HCT116 (cell line): ENCODE measurements around the gene GNB1L. TPM values are rescaled to one million over a fixed set of nuclear protein-coding genes. Genes with fewer than 3 reads are reported as not detected.

Experiments
- ATAC-seq: fragments of 200-7000 bp; cut with Tn5 transposase; 2 replicates; pipeline ENCODE4 v1.9.1; 2020; ENCODE audit warnings: mild to moderate bottlenecking, moderate library complexity
- BruUV-seq: library from RNA; stranded (reverse); fragments of 400-500 nt; replicated peaks from 2 replicates; lab custom pipeline; 2021; lab: Mats Ljungman, UMichigan
- CTCF ChIA-PET: fragments of 300-600 bp; sonication (Branson Sonifier 250); formaldehyde crosslinking; loops from one replicate; lab custom pipeline; 2021; ENCODE audit warnings: antibody characterized with exemption; lab: Charles Lee
- POLR2A ChIA-PET: fragments of 300-600, 350-600 bp; sonication (Branson Sonifier 250); formaldehyde crosslinking; loops from one replicate; lab custom pipeline; 2021; ENCODE audit warnings: antibody characterized with exemption; lab: Charles Lee
- RAD21 ChIA-PET, 2 experiments: fragments of 300-600 bp; sonication (Branson Sonifier 250); formaldehyde crosslinking; loops; one replicate each; lab custom pipeline; 2023; ENCODE audit warnings: low total read pairs in 2 of 2; ENCODE audit not compliant: uncharacterized antibody in 2 of 2, unreplicated experiment in 2 of 2, low non-redundant PET in 1 of 2; lab: Charles Lee
- DNase-seq: peaks from one replicate; pipeline ENCODE4 v3.0.0-alpha.2; 2010; ENCODE audit warnings: low read depth, low spot score
- H2AFZ ChIP-seq: fragments of 200-600 bp; shearing (Covaris generic), sonication (generic); 2 replicates; pipeline ENCODE4 v1.6.1; 2017; ENCODE audit warnings: low read depth, mixed run types, mixed read lengths, antibody characterized with exemption, low read length; ENCODE audit not compliant: poor library complexity, severe bottlenecking
- H3K27ac ChIP-seq: 2 replicates; pipeline ENCODE4 v1.5.1; 2012; ENCODE audit warnings: low read depth, low read length
- H3K27me3 ChIP-seq: fragments of 200-600 bp; sonication (generic); 2 replicates; pipeline ENCODE4 v1.6.1; 2016; ENCODE audit warnings: mixed run types, low read length, mixed read lengths; ENCODE audit not compliant: insufficient read depth
- H3K36me3 ChIP-seq, 2 experiments: fragments of 200-500 bp in 1 of 2; fragments of 200-600 bp in 1 of 2; sonication (Bioruptor generic) in 1 of 2; sonication (generic) in 1 of 2; 2 replicates each; pipeline versions ENCODE4 v1.5.1 to v1.6.1; 2014 to 2016; ENCODE audit warnings: low read length in 2 of 2, inconsistent platforms in 1 of 2, mixed read lengths in 1 of 2, mixed run types in 1 of 2; ENCODE audit not compliant: insufficient read depth in 2 of 2, control insufficient read depth in 1 of 2
- H3K4me1 ChIP-seq, 2 experiments: fragments of 200-600 bp in 1 of 2; sonication (generic) in 1 of 2; 2 replicates each; pipeline versions ENCODE4 v1.5.1 to v1.6.1; 2012 to 2017; ENCODE audit warnings: low read length in 2 of 2, inconsistent platforms in 1 of 2, mild to moderate bottlenecking in 1 of 2, mixed read lengths in 1 of 2, mixed run types in 1 of 2, moderate library complexity in 1 of 2; ENCODE audit not compliant: insufficient read depth in 2 of 2, control insufficient read depth in 1 of 2
- H3K4me2 ChIP-seq: fragments of 200-600 bp; sonication (generic); 2 replicates; pipeline ENCODE4 v1.6.1; 2017; ENCODE audit warnings: mixed run types, low read length, mixed read lengths
- H3K4me3 ChIP-seq, 2 experiments: fragments of 200-600 bp in 1 of 2; sonication (generic) in 1 of 2; replicated peaks in 1 of 2; 2 replicates each; pipeline ENCODE4 v1.5.1; 2011 to 2016; ENCODE audit warnings: low read length in 2 of 2, control low read depth in 1 of 2, low read depth in 1 of 2, mild to moderate bottlenecking in 1 of 2, mixed read lengths in 1 of 2, mixed run types in 1 of 2
- H3K79me2 ChIP-seq: fragments of 200-600 bp; sonication (generic); 2 replicates; pipeline ENCODE4 v1.6.1; 2017; ENCODE audit warnings: mild to moderate bottlenecking, mixed run types, low read length, moderate library complexity, mixed read lengths; ENCODE audit not compliant: insufficient read depth
- H3K9ac ChIP-seq: fragments of 200-600 bp; sonication (generic); 2 replicates; pipeline ENCODE4 v1.6.1; 2016; ENCODE audit warnings: low read length, mixed read lengths
- H3K9me2 ChIP-seq: fragments of 200-600 bp; sonication (generic), shearing (Covaris generic); 2 replicates; pipeline ENCODE4 v1.6.1; 2017; ENCODE audit warnings: mixed run types, mild to moderate bottlenecking, moderate library complexity; ENCODE audit not compliant: insufficient read depth
- H3K9me3 ChIP-seq, 2 experiments: fragments of 200-500 bp in 1 of 2; fragments of 200-600 bp in 1 of 2; sonication (Bioruptor generic) in 1 of 2; sonication (generic) in 1 of 2; 2 replicates each; pipeline ENCODE4 v1.6.1; 2014 to 2017; ENCODE audit warnings: low read length in 2 of 2, mixed read lengths in 2 of 2, inconsistent platforms in 1 of 2, low read depth in 1 of 2, mild to moderate bottlenecking in 1 of 2, mixed run types in 1 of 2, moderate library complexity in 1 of 2; ENCODE audit not compliant: control insufficient read depth in 1 of 2, insufficient read depth in 1 of 2
- H4K20me1 ChIP-seq: fragments of 200-600 bp; sonication (generic), shearing (Covaris generic); 2 replicates; pipeline ENCODE4 v1.6.1; 2017; ENCODE audit warnings: mixed run types, mild to moderate bottlenecking, moderate library complexity; ENCODE audit not compliant: insufficient read depth
- CBX3 ChIP-seq: IDR thresholded peaks from 2 replicates; pipeline ENCODE4 v1.6.1; 2012; ENCODE audit warnings: low read depth
- CEBPB ChIP-seq: IDR thresholded peaks from 2 replicates; pipeline ENCODE4 v1.6.1; 2012; ENCODE audit warnings: low read depth
- CTCF ChIP-seq, 3 experiments: fragments of 200-600 bp in 1 of 3; sonication (generic) in 1 of 3; IDR thresholded peaks in 2 of 3; conservative IDR thresholded peaks in 1 of 3; 2 replicates each; pipeline ENCODE4 v1.5.1; 2012 to 2017; ENCODE audit warnings: low read depth in 2 of 3, low read length in 2 of 3, antibody characterized with exemption in 1 of 3, borderline replicate concordance in 1 of 3, control low read depth in 1 of 3, mild to moderate bottlenecking in 1 of 3, mixed read lengths in 1 of 3, mixed run types in 1 of 3, moderate library complexity in 1 of 3; ENCODE audit not compliant: insufficient read depth in 1 of 3
- EGR1 ChIP-seq: IDR thresholded peaks from 2 replicates; pipeline ENCODE4 v1.6.1; 2012; ENCODE audit warnings: low read depth
- ELF1 ChIP-seq: IDR thresholded peaks from 2 replicates; pipeline ENCODE4 v1.6.1; 2012; ENCODE audit warnings: low read depth, borderline replicate concordance
- FOSL1 ChIP-seq: IDR thresholded peaks from 2 replicates; pipeline ENCODE4 v1.6.1; 2012; ENCODE audit warnings: low read depth
- POLR2A ChIP-seq: IDR thresholded peaks from 2 replicates; pipeline ENCODE4 v1.7.0; 2011; ENCODE audit warnings: borderline replicate concordance; ENCODE audit not compliant: insufficient read depth, insufficient read length; ENCODE audit errors: extremely low read depth
- RAD21 ChIP-seq: IDR thresholded peaks from 2 replicates; pipeline ENCODE4 v1.6.1; 2012; ENCODE audit warnings: low read depth, mild to moderate bottlenecking
- REST ChIP-seq: IDR thresholded peaks from 2 replicates; pipeline ENCODE4 v1.6.1; 2012; ENCODE audit warnings: low read depth
- SIN3A ChIP-seq: IDR thresholded peaks from 2 replicates; pipeline ENCODE4 v1.6.1; 2012; ENCODE audit warnings: low read depth
- SP1 ChIP-seq: IDR thresholded peaks from 2 replicates; pipeline ENCODE4 v1.6.1; 2012; ENCODE audit warnings: low read depth
- YY1 ChIP-seq: IDR thresholded peaks from 2 replicates; pipeline ENCODE4 v1.6.1; 2011; ENCODE audit warnings: low read length, low read depth, moderate library complexity, mild to moderate bottlenecking; ENCODE audit not compliant: insufficient replicate concordance; ENCODE audit errors: extremely low read depth
- ZBTB33 ChIP-seq: IDR thresholded peaks from 2 replicates; pipeline ENCODE4 v1.6.1; 2011; ENCODE audit warnings: mild to moderate bottlenecking, low read length, moderate library complexity; ENCODE audit not compliant: insufficient replicate concordance; ENCODE audit errors: extremely low read depth
- ZFX ChIP-seq: fragments of 450-650 bp; IDR thresholded peaks from 2 replicates; pipeline ENCODE4 v1.6.1; 2017
- ZNF274 ChIP-seq: fragments of 200-500 bp; sonication (Bioruptor generic); IDR thresholded peaks from 2 replicates; pipeline ENCODE4 v1.6.1; 2014; ENCODE audit warnings: mild to moderate bottlenecking, low read depth, low read length, inconsistent platforms
- intact Hi-C: fragments of 100-400 bp; cut with micrococcal nuclease; formaldehyde crosslinking; loops from 2 replicates; pipeline ENCODE4 v1.10.0; 2022
- total RNA-seq: library from RNA; stranded (reverse); gene quantifications from one replicate; pipeline ENCODE4 v1.2.1, GENCODE V29; 2021; ENCODE audit not compliant: unreplicated experiment

GNB1L gene
- total RNA-seq, 1 experiment from 2014 or later = 12.1 TPM

- intact Hi-C loops = no loop called here
- no TSS peak for BruUV-seq
- H3K36me3 ChIP-seq = no peaks in the 10 kb centered on the region
- TF ChIP-seq YY1 = no peak
- no peak for TF ChIP-seq ELF1
- no peak for TF ChIP-seq CEBPB
- no peak for TF ChIP-seq CTCF (IDR thresholded peaks at IDR 0.05 in 2 of 3, conservative IDR thresholded peaks at IDR 0.05 in 1 of 3; ENCODE audit: borderline replicate concordance in 1 of 3, insufficient read depth in 1 of 3, low read depth in 2 of 3, low read length in 2 of 3)
- TF ChIP-seq ZFX = no peak
- no peak for TF ChIP-seq SIN3A
- TF ChIP-seq SP1 = no peak
- TF ChIP-seq POLR2A = no peak
- no peak for TF ChIP-seq ZNF274
- no peak for TF ChIP-seq CBX3
- no peak for TF ChIP-seq EGR1
- no peak for TF ChIP-seq REST
- no peak for TF ChIP-seq ZBTB33
- TF ChIP-seq FOSL1 = no peak
- TF ChIP-seq RAD21 = no peak
- TF ChIP-seq, all 23 proteins: peak for 0
- CTCF ChIA-PET = interaction anchor here (1.5 kb wide), 1 partner anchor 172 kb away, joined by 6 read pairs; no protein-coding TSS in a partner anchor
- RAD21 ChIA-PET = no interaction called here
- no peaks in the 10 kb centered on the region for H4K20me1 ChIP-seq
- no peak overlapping the region for H3K27ac ChIP-seq
- DNase-seq (no peak), ATAC-seq (no peak)
- H2AFZ ChIP-seq = no peak overlapping the region
- H3K4me2 ChIP-seq = no peak overlapping the region
- H3K4me1 ChIP-seq = 0 out of 4 replicates have a peak, but pooled peaks cover 0 to 1% of the 10 kb centered on the region in 2 experiments
- no peak overlapping the region for H3K9ac ChIP-seq
- no peaks in the 10 kb centered on the region for H3K9me3 ChIP-seq
- H3K27me3 ChIP-seq = no peaks in the 10 kb centered on the region
- H3K9me2 ChIP-seq = no peaks in the 10 kb centered on the region
- POLR2A ChIA-PET = no interaction called here
- H3K4me3 ChIP-seq = no peak overlapping the region
- no peaks in the 10 kb centered on the region for H3K79me2 ChIP-seq
Observed at GRCh38 chr22:19902245-19902715, 47.6 kb upstream of the GNB1L start.
